ENCODE measurements around the gene HNF4A. TPM values are rescaled to one million over a fixed set of nuclear protein-coding genes. Genes with fewer than 3 reads are reported as not detected.

Gene HNF4A
- total RNA-seq, 2 experiments from 2014 or later = not detected

- Histone ChIP-seq H3K36me3 (ENCODE audit: insufficient read depth, low read length) (no peaks in the 10 kb centered on the region), H3K4me3 (ENCODE audit: low read length) (no peak overlapping the region), H3K27ac (ENCODE audit: low read depth in 1 of 2, low read length in 2 of 2) (no peak overlapping the region), H3K4me1 (ENCODE audit: insufficient read depth, low read length) (no peaks in the 10 kb centered on the region), H3K9me3 (ENCODE audit: control insufficient read depth in 1 of 2, insufficient read depth in 1 of 2, low read length in 2 of 2) (no peaks in the 10 kb centered on the region), H3K27me3 (ENCODE audit: control insufficient read depth in 1 of 2, insufficient read depth in 2 of 2, low read length in 2 of 2) (no peaks in the 10 kb centered on the region)
- ChIA-PET CTCF (no interaction called here), POLR2A (no interaction called here)
- no peaks in the 10 kb centered on the region for H3K36me3 Mint-ChIP-seq (ENCODE audit: low read depth)
- H3K27ac Mint-ChIP-seq = no peak overlapping the region
- intact Hi-C loops (cut with DNase I, micrococcal nuclease) = no loop called here
- no peak for DNase-seq
- ATAC-seq (ENCODE audit: poor library complexity) = no peak
- H3K4me1 Mint-ChIP-seq (ENCODE audit: low read depth) = no peaks in the 10 kb centered on the region
- H3K27me3 Mint-ChIP-seq = peaks cover 5% of the 10 kb centered on the region
- no peak overlapping the region for H3K4me3 Mint-ChIP-seq
- TF ChIP-seq CTCF (IDR thresholded peaks at IDR 0.05) = no peak
- no peaks in the 10 kb centered on the region for H3K9me3 Mint-ChIP-seq
These were observed 87.0 kb downstream of the HNF4A start for GRCh38 chr20:44442298-44443070.

- no peaks in the 10 kb centered on the region for H3K36me3 Mint-ChIP-seq (ENCODE audit: low read depth)
- Histone ChIP-seq H3K9me3 (ENCODE audit: control insufficient read depth in 1 of 2, insufficient read depth in 1 of 2, low read length in 2 of 2) (no peaks in the 10 kb centered on the region), H3K4me3 (ENCODE audit: low read length) (no peak overlapping the region), H3K27me3 (ENCODE audit: control insufficient read depth in 1 of 2, insufficient read depth in 2 of 2, low read length in 2 of 2) (no peaks in the 10 kb centered on the region), H3K36me3 (ENCODE audit: insufficient read depth, low read length) (no peaks in the 10 kb centered on the region), H3K4me1 (ENCODE audit: insufficient read depth, low read length) (no peaks in the 10 kb centered on the region), H3K27ac (ENCODE audit: low read depth in 1 of 2, low read length in 2 of 2) (no peak overlapping the region)
- CTCF ChIA-PET = no interaction called here
- H3K4me3 Mint-ChIP-seq = no peak overlapping the region
- TF ChIP-seq CTCF (IDR thresholded peaks at IDR 0.05) = no peak
- no peaks in the 10 kb centered on the region for H3K9me3 Mint-ChIP-seq
- H3K4me1 Mint-ChIP-seq (ENCODE audit: low read depth) = no peaks in the 10 kb centered on the region
- DNase-seq (no peak), ATAC-seq (ENCODE audit: poor library complexity) (no peak)
- no peaks in the 10 kb centered on the region for H3K27me3 Mint-ChIP-seq
- H3K27ac Mint-ChIP-seq = no peak overlapping the region
- POLR2A ChIA-PET = no interaction called here
- intact Hi-C loops (cut with DNase I, micrococcal nuclease) = no loop called here
These were observed 90.5 kb downstream of the HNF4A start for GRCh38 chr20:44445742-44446710.

GRCh38 chr20:44447827-44448419 lies 92.4 kb downstream of the HNF4A start:
- TF ChIP-seq CTCF (IDR thresholded peaks at IDR 0.05) = no peak
- Histone ChIP-seq H3K4me3 (ENCODE audit: low read length) (no peak overlapping the region), H3K4me1 (ENCODE audit: insufficient read depth, low read length) (no peaks in the 10 kb centered on the region), H3K27me3 (ENCODE audit: control insufficient read depth in 1 of 2, insufficient read depth in 2 of 2, low read length in 2 of 2) (no peaks in the 10 kb centered on the region), H3K9me3 (ENCODE audit: control insufficient read depth in 1 of 2, insufficient read depth in 1 of 2, low read length in 2 of 2) (no peaks in the 10 kb centered on the region), H3K36me3 (ENCODE audit: insufficient read depth, low read length) (no peaks in the 10 kb centered on the region), H3K27ac (ENCODE audit: low read depth in 1 of 2, low read length in 2 of 2) (no peak overlapping the region)
- Mint-ChIP-seq H3K4me3 (no peak overlapping the region), H3K27me3 (peaks cover 4% of the 10 kb centered on the region), H3K9me3 (no peaks in the 10 kb centered on the region), H3K27ac (no peak overlapping the region), H3K36me3 (ENCODE audit: low read depth) (no peaks in the 10 kb centered on the region), H3K4me1 (ENCODE audit: low read depth) (no peaks in the 10 kb centered on the region)
- intact Hi-C loops (cut with DNase I, micrococcal nuclease) = no loop called here
- ATAC-seq (ENCODE audit: poor library complexity) = no peak
- CTCF ChIA-PET = no interaction called here
- POLR2A ChIA-PET = no interaction called here
- no peak for DNase-seq

Measured in CD4-positive, alpha-beta T cell (primary cell).